Measurements from ENCODE around the gene IDH3A.

- TF ChIP-seq, protein P1, sequence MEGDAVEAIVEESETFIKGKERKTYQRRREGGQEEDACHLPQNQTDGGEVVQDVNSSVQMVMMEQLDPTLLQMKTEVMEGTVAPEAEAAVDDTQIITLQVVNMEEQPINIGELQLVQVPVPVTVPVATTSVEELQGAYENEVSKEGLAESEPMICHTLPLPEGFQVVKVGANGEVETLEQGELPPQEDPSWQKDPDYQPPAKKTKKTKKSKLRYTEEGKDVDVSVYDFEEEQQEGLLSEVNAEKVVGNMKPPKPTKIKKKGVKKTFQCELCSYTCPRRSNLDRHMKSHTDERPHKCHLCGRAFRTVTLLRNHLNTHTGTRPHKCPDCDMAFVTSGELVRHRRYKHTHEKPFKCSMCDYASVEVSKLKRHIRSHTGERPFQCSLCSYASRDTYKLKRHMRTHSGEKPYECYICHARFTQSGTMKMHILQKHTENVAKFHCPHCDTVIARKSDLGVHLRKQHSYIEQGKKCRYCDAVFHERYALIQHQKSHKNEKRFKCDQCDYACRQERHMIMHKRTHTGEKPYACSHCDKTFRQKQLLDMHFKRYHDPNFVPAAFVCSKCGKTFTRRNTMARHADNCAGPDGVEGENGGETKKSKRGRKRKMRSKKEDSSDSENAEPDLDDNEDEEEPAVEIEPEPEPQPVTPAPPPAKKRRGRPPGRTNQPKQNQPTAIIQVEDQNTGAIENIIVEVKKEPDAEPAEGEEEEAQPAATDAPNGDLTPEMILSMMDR (conservative IDR thresholded peaks at IDR 0.05) = no peak
- no peak for TF ChIP-seq EZH2 (IDR thresholded peaks at IDR 0.05; ENCODE audit: low read depth)
These were observed 8.0 kb downstream of the IDH3A start for GRCh38 chr15:78157203-78157602.
